ENCODE measurements around the gene ZNF253. TPM values are rescaled to one million over a fixed set of nuclear protein-coding genes. Genes with fewer than 3 reads are reported as not detected.
A peak's percentile ranks its signal among the peaks of the same experiment; 100 is the strongest.

Gene ZNF253
- total and polyA plus RNA-seq, 2 of the 13 experiments (the other 11 are each of a cell fraction or from before 2014, with no cell fraction given) = 3.5 to 10.6 TPM

DNA sequence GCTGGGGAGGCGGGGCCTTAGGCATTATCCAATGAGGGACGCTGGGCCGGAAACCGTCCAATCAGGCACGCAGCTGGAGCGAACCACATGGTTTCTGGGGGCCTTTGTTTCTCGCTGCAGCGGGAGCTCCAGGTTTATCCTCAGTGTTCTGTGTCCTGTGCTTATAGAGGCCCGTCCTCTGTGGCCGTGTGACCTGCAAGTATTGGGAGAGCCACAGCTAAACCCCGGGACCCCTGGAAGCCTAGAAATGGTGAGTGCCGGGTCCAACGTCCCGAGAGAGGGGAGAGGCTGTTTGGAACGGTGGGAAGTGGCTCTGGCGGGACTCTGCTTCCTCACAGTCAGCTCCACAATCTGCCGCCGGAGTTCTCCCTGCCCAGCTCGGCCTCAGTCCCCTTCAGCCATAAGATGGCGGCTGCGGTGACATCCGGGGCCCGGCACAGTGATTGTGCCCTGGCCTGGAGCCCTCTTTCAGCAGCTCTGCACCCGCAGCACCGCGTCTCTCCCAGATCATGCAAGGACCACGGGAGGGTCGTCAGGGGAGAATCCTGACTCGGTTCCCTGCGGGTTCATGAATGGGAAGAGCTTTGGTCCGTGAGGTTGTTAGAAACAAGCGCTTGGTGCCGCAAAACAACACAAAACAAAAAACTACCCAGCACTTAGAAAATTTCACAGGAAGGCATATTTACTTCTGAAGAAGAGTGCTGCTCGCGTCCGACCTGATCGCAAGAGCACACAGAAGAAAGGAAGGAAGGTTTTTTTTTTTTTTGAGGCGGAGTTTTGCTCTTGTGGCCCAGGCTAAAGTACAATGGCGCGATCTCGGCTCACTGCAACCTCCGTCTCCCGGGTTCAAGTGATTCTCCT, at the start of gene ZNF253 (continued):
- no peak for TF ChIP-seq MYNN (CRISPR knock-in tag; IDR thresholded peaks at IDR 0.05; ENCODE audit: low read depth)
- no peak for TF ChIP-seq SNAPC4 (CRISPR knock-in tag; IDR thresholded peaks at IDR 0.05)
- no peak for TF ChIP-seq ZNF446 (CRISPR knock-in tag; IDR thresholded peaks at IDR 0.05)
- peak; percentile 45; the same call in 1 of the 2 replicates for TF ChIP-seq NFKB2 (CRISPR knock-in tag; IDR thresholded peaks at IDR 0.05; ENCODE audit: borderline replicate concordance)
- TF ChIP-seq SMARCC2 (IDR thresholded peaks at IDR 0.05) = no peak
- TF ChIP-seq ZNF781 (CRISPR knock-in tag; IDR thresholded peaks at IDR 0.05; ENCODE audit: borderline replicate concordance, not compliant biosample characterization) = peak; percentile 54
- TF ChIP-seq AHR (CRISPR knock-in tag; IDR thresholded peaks at IDR 0.05) = peak; percentile 76; the same call in 1 of the 2 replicates
- 0 out of 2 replicates have a peak, but pooled peaks have one; percentile 25 for TF ChIP-seq ZNF24 (IDR thresholded peaks at IDR 0.05)
- TF ChIP-seq ISL2 (CRISPR knock-in tag; IDR thresholded peaks at IDR 0.05) = no peak
- 0 out of 2 replicates have a peak, but pooled peaks have one; percentile 40 for TF ChIP-seq HES4 (CRISPR knock-in tag; IDR thresholded peaks at IDR 0.05; ENCODE audit: borderline replicate concordance)
- no peak for TF ChIP-seq ZNF83 (CRISPR knock-in tag; IDR thresholded peaks at IDR 0.05; ENCODE audit: borderline replicate concordance)
- TF ChIP-seq SAP130 (CRISPR knock-in tag; IDR thresholded peaks at IDR 0.05; ENCODE audit: low read depth) = peak; percentile 87
- peak; percentile 65; the same call in 1 of the 2 replicates for TF ChIP-seq ZNF709 (CRISPR knock-in tag; IDR thresholded peaks at IDR 0.05)
- peak in 1 of 2 experiments; percentile 62; a peak in 1 of 4 replicates for TF ChIP-seq REST (IDR thresholded peaks at IDR 0.05; ENCODE audit: borderline replicate concordance in 1 of 2, low read depth in 1 of 2, low read length in 2 of 2)
- no peak for TF ChIP-seq ZNF432 (CRISPR knock-in tag; IDR thresholded peaks at IDR 0.05; ENCODE audit: borderline replicate concordance)
- TF ChIP-seq ZBTB46 (CRISPR knock-in tag; IDR thresholded peaks at IDR 0.05; ENCODE audit: borderline replicate concordance) = no peak
- peak; percentile 78 for TF ChIP-seq PHF8 (CRISPR knock-in tag; IDR thresholded peaks at IDR 0.05)
- TF ChIP-seq ZNF879 (CRISPR knock-in tag; IDR thresholded peaks at IDR 0.05) = no peak
- TF ChIP-seq RXRB (CRISPR knock-in tag; IDR thresholded peaks at IDR 0.05; ENCODE audit: borderline replicate concordance) = no peak

Data from HepG2 (cell line).